Stimulated activated CD8-positive, alpha-beta memory T cell treated with anti-CD3 and anti-CD28 coated beads, Interleukin-7, amount 100 ng/mL, for 4 hours (primary cell): ENCODE data around the gene GPD1.

Source experiments
- DNase-seq, 2 donors: peaks; one replicate each; pipeline ENCODE4 v3.0.0-alpha.2; 2020; ENCODE audit warnings: low read depth in 2 of 2

GPD1 gene

DNA sequence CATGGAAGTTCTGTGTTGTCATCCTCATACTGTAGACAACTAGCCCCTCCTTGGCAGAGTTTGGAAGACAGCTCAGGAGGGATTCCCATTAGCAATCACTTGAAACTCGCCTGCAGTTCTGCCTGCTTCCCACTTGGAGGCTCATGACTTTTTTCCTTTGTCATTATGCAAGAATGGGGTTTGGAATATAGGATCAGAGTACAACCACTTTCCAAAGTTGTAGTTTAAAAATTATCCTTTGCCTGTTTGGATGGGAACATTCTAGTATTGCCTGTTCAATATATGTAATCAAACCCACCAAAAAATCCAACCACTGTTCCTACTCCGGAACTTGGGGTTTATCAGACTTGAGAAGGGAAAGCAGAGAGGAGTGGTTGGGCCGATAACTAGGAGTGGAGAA, 2.1 kb upstream of the GPD1 start:
- no peak for DNase-seq

DNA sequence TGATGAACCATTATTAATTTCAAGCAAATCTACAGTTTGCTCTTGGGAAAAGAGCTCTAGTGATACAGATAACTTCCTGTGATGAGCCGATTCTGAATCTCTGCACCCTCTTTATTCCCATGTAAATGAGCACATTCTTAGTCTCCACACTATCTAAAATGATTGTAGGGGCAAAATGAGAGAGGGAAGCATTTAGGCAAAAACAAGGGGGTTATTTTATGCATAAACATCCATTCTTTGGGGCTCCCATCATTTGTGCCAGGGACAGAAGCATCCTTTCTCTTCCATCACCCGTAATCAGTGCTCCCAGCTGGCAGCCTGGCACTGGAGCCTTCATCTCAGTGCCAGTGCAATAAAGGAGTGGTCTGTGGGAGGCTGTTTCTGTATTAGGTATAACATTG, 1.7 kb upstream of the GPD1 start:
- DNase-seq = no peak

GRCh38 chr12:50102646-50103309, 1.0 kb upstream of the GPD1 start:
- no peak for DNase-seq

DNA sequence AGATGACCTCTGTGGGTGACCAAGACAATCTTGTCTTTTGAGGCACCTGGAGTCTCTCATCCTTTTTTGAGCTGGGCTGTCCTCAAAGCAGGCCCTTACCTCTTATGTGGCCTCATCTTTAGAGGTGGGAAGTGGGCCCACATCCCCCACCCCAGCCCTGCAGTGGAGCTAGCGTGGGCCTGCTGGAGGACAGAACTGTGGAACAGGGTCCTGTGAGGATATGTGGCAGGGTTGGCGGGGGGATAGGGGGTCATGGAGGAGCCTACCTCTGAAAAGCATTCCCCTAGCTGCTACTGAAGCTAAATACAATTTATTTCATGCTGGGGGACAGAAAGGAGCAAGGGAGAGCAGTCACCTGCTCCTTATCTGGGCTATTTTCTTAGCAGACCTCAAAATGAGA, 457 bp upstream of the GPD1 start:
- DNase-seq = no peak

- no peak for DNase-seq
Measured at GRCh38 chr12:50104417-50105366, 884 bp downstream of the GPD1 start.

- DNase-seq = no peak
Measured at GRCh38 chr12:50105913-50106450, 2.2 kb downstream of the GPD1 start.

- DNase-seq = no peak
Measured at GRCh38 chr12:50106907-50107306, 3.1 kb downstream of the GPD1 start.

GRCh38 chr12:50107416-50108268, 3.8 kb downstream of the GPD1 start:
- no peak for DNase-seq

DNA sequence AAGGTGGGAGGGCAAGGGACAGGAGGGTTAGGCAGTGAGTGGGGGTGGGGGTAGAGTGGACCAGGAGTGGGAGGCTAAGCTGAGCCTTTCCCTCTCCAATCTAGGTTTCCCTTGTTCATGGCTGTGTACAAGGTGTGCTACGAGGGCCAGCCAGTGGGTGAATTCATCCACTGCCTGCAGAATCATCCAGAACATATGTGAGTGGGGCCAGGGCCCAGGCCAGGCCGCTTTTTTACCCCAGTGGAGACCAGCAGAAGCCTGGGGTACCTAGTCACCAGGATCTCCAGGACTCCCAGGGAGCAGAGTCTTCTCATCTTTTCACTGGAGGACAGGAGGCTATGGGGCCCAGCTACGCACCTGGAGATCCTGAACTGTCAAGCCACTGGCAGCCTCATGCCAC, 5.5 kb downstream of the GPD1 start:
- DNase-seq = no peak

GRCh38 chr12:50110127-50110761, 6.4 kb downstream of the GPD1 start:
- no peak for DNase-seq

- no peak for DNase-seq
Measured at GRCh38 chr12:50110762-50111351, 7.0 kb downstream of the GPD1 start.

DNA sequence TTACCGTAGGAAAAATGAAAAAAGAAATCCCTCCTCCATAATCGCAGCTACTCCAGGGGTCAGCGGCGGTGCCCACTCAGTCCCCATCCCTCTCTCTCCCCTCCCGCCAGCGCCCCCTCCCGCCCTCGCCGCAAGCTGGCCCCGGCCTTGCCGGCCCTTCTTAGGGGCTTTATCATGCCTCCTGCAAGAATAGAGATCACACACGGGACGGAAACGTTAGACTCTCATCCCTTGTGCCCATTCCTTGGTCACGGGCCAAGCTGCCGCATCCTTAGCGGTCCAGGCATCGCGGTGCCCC, 7.5 kb downstream of the GPD1 start:
- DNase-seq = no peak

- peak; percentile 97 to 99 for DNase-seq
Measured at GRCh38 chr12:50111693-50112455, 8.1 kb downstream of the GPD1 start, which contains the start of gene COX14. COX14 (plus strand) TSS chr12:50112236; CDS start chr12:50120044, 7,808 bp downstream.

- no peak for DNase-seq
Measured at GRCh38 chr12:50112456-50113218, 8.8 kb downstream of the GPD1 start.

GRCh38 chr12:50117057-50117622, 13.3 kb downstream of the GPD1 start:
- DNase-seq = no peak

GRCh38 chr12:50119387-50119786, 15.6 kb downstream of the GPD1 start:
- DNase-seq = no peak

- no peak for DNase-seq
Measured at GRCh38 chr12:50120521-50120920, 16.7 kb downstream of the GPD1 start.

DNA sequence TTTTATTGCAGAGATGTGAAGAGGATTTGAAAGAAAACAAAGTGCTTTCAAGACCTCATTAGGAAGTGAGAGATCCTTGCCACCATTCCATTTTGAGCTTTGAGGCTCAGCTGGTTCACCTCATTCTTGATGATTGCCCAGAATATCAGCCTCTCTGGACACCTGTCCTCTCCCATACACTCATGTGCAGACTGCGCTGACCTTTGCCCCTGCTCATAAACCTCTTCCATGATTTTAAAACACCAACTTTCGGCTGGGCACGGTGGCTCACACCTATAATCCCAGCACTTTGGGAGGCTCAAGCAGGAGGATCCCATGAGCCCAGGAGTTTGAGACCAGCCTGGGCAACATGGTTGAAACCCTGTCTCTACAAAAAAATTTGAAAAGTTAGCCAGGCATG, 17.1 kb downstream of the GPD1 start:
- no peak for DNase-seq

GRCh38 chr12:50121641-50122040, 17.8 kb downstream of the GPD1 start:
- DNase-seq = no peak
